Measurements from ENCODE around the gene ANKRD11. TPM values are rescaled to one million over a fixed set of nuclear protein-coding genes. Genes with fewer than 3 reads are reported as not detected.

The ANKRD11 gene
- polyA plus RNA-seq, 1 donor from 2014 or later: 32.5 TPM

DNA sequence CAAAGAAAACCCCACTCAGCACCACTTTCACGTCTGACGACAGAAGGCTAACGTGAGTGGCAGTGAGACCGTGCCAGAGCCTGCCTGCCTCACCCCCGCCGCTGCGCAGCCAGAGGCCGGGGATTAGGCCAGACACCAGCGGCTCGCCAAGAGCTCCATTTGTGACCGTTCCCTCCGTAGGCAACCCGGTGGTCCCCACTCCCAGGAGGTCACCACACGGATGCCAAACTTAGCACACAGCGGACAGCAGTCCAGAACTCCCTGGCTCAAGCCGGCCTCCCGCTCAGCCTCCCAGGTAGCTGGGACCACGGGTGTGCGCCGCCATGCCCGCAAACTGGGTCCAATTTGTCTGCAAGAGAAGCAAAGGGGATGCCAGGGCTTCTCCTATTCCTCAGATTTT lies 104.6 kb downstream of the ANKRD11 start:
- Histone ChIP-seq H3K27me3 (ENCODE audit: insufficient read depth, low read depth, low read length) (no peaks in the 10 kb centered on the region), H3K36me3 (ENCODE audit: insufficient read depth, low read length) (no peaks in the 10 kb centered on the region), H3F3A (ENCODE audit: insufficient read depth, low read length, poor library complexity, severe bottlenecking) (no peaks in the 10 kb centered on the region), H3K27ac (ENCODE audit: low read length) (no peak overlapping the region), H3K9me3 (ENCODE audit: low read length) (peaks cover 5% of the 10 kb centered on the region), H3K4me2 (ENCODE audit: low read length) (no peak overlapping the region), H2AFZ (ENCODE audit: low read depth, low read length) (no peak overlapping the region), H3K79me2 (replicated peaks; ENCODE audit: insufficient read depth, low read length) (peaks cover 74% of the 10 kb centered on the region), H3K4me3 (ENCODE audit: low read length) (no peak overlapping the region), H3K9me2 (ENCODE audit: insufficient read depth, low read length) (no peaks in the 10 kb centered on the region), H4K20me1 (ENCODE audit: insufficient read depth) (peaks cover 5% of the 10 kb centered on the region), H3K9ac (ENCODE audit: low read length) (no peak overlapping the region)
- TF ChIP-seq RAD21 (conservative IDR thresholded peaks at IDR 0.05) (no peak), EZH2 (IDR thresholded peaks at IDR 0.05; ENCODE audit: borderline replicate concordance, insufficient read depth, low read length, poor library complexity, severe bottlenecking) (no peak), POLR2AphosphoS5 (IDR thresholded peaks at IDR 0.05) (no peak), MXI1 (conservative IDR thresholded peaks at IDR 0.05; ENCODE audit: poor library complexity, severe bottlenecking) (no peak), EP300 (conservative IDR thresholded peaks at IDR 0.05; ENCODE audit: poor library complexity, severe bottlenecking) (no peak), SMC3 (conservative IDR thresholded peaks at IDR 0.05; ENCODE audit: poor library complexity) (no peak)
- TF ChIP-seq, protein P1, sequence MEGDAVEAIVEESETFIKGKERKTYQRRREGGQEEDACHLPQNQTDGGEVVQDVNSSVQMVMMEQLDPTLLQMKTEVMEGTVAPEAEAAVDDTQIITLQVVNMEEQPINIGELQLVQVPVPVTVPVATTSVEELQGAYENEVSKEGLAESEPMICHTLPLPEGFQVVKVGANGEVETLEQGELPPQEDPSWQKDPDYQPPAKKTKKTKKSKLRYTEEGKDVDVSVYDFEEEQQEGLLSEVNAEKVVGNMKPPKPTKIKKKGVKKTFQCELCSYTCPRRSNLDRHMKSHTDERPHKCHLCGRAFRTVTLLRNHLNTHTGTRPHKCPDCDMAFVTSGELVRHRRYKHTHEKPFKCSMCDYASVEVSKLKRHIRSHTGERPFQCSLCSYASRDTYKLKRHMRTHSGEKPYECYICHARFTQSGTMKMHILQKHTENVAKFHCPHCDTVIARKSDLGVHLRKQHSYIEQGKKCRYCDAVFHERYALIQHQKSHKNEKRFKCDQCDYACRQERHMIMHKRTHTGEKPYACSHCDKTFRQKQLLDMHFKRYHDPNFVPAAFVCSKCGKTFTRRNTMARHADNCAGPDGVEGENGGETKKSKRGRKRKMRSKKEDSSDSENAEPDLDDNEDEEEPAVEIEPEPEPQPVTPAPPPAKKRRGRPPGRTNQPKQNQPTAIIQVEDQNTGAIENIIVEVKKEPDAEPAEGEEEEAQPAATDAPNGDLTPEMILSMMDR (IDR thresholded peaks at IDR 0.05; ENCODE audit: poor library complexity, severe bottlenecking): no peak
- TF ChIP-seq, protein P2, sequence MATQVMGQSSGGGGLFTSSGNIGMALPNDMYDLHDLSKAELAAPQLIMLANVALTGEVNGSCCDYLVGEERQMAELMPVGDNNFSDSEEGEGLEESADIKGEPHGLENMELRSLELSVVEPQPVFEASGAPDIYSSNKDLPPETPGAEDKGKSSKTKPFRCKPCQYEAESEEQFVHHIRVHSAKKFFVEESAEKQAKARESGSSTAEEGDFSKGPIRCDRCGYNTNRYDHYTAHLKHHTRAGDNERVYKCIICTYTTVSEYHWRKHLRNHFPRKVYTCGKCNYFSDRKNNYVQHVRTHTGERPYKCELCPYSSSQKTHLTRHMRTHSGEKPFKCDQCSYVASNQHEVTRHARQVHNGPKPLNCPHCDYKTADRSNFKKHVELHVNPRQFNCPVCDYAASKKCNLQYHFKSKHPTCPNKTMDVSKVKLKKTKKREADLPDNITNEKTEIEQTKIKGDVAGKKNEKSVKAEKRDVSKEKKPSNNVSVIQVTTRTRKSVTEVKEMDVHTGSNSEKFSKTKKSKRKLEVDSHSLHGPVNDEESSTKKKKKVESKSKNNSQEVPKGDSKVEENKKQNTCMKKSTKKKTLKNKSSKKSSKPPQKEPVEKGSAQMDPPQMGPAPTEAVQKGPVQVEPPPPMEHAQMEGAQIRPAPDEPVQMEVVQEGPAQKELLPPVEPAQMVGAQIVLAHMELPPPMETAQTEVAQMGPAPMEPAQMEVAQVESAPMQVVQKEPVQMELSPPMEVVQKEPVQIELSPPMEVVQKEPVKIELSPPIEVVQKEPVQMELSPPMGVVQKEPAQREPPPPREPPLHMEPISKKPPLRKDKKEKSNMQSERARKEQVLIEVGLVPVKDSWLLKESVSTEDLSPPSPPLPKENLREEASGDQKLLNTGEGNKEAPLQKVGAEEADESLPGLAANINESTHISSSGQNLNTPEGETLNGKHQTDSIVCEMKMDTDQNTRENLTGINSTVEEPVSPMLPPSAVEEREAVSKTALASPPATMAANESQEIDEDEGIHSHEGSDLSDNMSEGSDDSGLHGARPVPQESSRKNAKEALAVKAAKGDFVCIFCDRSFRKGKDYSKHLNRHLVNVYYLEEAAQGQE (IDR thresholded peaks at IDR 0.05; ENCODE audit: borderline replicate concordance): no peak

DNA sequence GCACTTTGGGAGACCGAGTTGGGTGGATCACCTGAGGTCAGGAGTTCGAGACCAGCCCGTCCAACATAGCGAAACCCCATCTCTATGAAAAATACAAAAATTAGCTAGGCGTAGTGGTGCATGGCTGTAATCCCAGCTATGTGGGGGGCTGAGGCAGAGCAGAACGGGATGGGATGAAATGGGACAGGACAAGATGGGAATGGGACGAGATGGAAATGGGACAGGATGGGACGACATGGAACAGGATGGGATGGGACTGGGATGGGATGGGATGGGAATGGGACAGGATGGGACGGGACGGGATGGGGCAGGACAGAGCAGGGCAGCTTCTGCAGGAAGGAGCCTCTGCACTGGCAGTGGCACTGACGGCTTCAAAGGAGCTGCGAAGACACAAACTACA lies 106.1 kb downstream of the ANKRD11 start:
- no peaks in the 10 kb centered on the region for H3K36me3 ChIP-seq (ENCODE audit: insufficient read depth, low read length)
- H3F3A ChIP-seq (ENCODE audit: insufficient read depth, low read length, poor library complexity, severe bottlenecking): no peaks in the 10 kb centered on the region
- H3K27ac ChIP-seq (ENCODE audit: low read length): no peak overlapping the region
- H4K20me1 ChIP-seq (ENCODE audit: insufficient read depth): peaks cover 5% of the 10 kb centered on the region
- no peaks in the 10 kb centered on the region for H3K9me3 ChIP-seq (ENCODE audit: low read length)
- no peak overlapping the region for H3K4me2 ChIP-seq (ENCODE audit: low read length)
- H3K9ac ChIP-seq (ENCODE audit: low read length): no peak overlapping the region
- no peak overlapping the region for H3K4me3 ChIP-seq (ENCODE audit: low read length)
- TF ChIP-seq MXI1 (conservative IDR thresholded peaks at IDR 0.05; ENCODE audit: poor library complexity, severe bottlenecking): no peak
- TF ChIP-seq EP300 (conservative IDR thresholded peaks at IDR 0.05; ENCODE audit: poor library complexity, severe bottlenecking): no peak
- no peak for TF ChIP-seq POLR2AphosphoS5 (IDR thresholded peaks at IDR 0.05)
- TF ChIP-seq, protein P2 (IDR thresholded peaks at IDR 0.05; ENCODE audit: borderline replicate concordance): no peak
- TF ChIP-seq, protein P1 (IDR thresholded peaks at IDR 0.05; ENCODE audit: poor library complexity, severe bottlenecking): no peak
- TF ChIP-seq TAF1 (IDR thresholded peaks at IDR 0.05; ENCODE audit: low read depth): no peak
- TF ChIP-seq EZH2 (IDR thresholded peaks at IDR 0.05; ENCODE audit: borderline replicate concordance, insufficient read depth, low read length, poor library complexity, severe bottlenecking): no peak
- TF ChIP-seq SMC3 (conservative IDR thresholded peaks at IDR 0.05; ENCODE audit: poor library complexity): no peak
- TF ChIP-seq RAD21 (conservative IDR thresholded peaks at IDR 0.05): no peak
- H3K79me2 ChIP-seq (replicated peaks; ENCODE audit: insufficient read depth, low read length): peaks cover 81% of the 10 kb centered on the region
- no peak overlapping the region for H2AFZ ChIP-seq (ENCODE audit: low read depth, low read length)
- no peaks in the 10 kb centered on the region for H3K9me2 ChIP-seq (ENCODE audit: insufficient read depth, low read length)
- H3K27me3 ChIP-seq (ENCODE audit: insufficient read depth, low read depth, low read length): no peaks in the 10 kb centered on the region
